CD4-positive, alpha-beta T cell (primary cell): Measurements from ENCODE around the gene MEF2A. TPM values are rescaled to one million over a fixed set of nuclear protein-coding genes. Genes with fewer than 3 reads are reported as not detected.

Experiments
- ATAC-seq: fragments of 200-7000 bp; cut with Tn5 transposase; one replicate; pipeline ENCODE4 v1.10.0; 2022; ENCODE audit warnings: mild to moderate bottlenecking; ENCODE audit not compliant: poor library complexity
- CTCF ChIA-PET: fragments of 350-600 bp; sonication (Branson Sonifier 250); formaldehyde crosslinking; loops from one replicate; lab custom pipeline; 2021; ENCODE audit warnings: antibody characterized with exemption, inconsistent platforms; lab: Charles Lee
- POLR2A ChIA-PET: fragments of 350-600 bp; sonication (Branson Sonifier 250); formaldehyde crosslinking; loops from one replicate; lab custom pipeline; 2021; ENCODE audit warnings: antibody characterized with exemption, inconsistent platforms; lab: Charles Lee
- DNase-seq, 14 experiments: peaks; one replicate each; pipeline ENCODE4 v3.0.0-alpha.2; 2013 to 2020; ENCODE audit warnings: mixed read lengths in 2 of 14
- H3K27ac ChIP-seq, 2 donors: one replicate each; pipeline versions ENCODE4 v1.5.1 to v1.7.0; 2013; ENCODE audit warnings: low read length in 2 of 2, low read depth in 1 of 2, mild to moderate bottlenecking in 1 of 2
- H3K27me3 ChIP-seq, 2 experiments: 1 replicate in 1 of 2; 2 replicates in 1 of 2; pipeline versions ENCODE4 v1.6.1 to v1.7.0; 2013; ENCODE audit warnings: low read length in 2 of 2, control low read depth in 1 of 2, mild to moderate bottlenecking in 1 of 2, moderate library complexity in 1 of 2; ENCODE audit not compliant: insufficient read depth in 2 of 2, control insufficient read depth in 1 of 2
- H3K36me3 ChIP-seq: one replicate; pipeline ENCODE4 v1.6.1; 2013; ENCODE audit warnings: low read length, control low read depth; ENCODE audit not compliant: insufficient read depth
- H3K4me1 ChIP-seq: one replicate; pipeline ENCODE4 v1.6.1; 2013; ENCODE audit warnings: low read length, control low read depth; ENCODE audit not compliant: insufficient read depth
- H3K4me3 ChIP-seq: one replicate; pipeline ENCODE4 v1.5.1; 2013; ENCODE audit warnings: mild to moderate bottlenecking, low read length, moderate library complexity
- H3K9me3 ChIP-seq, 2 experiments: 1 replicate in 1 of 2; 2 replicates in 1 of 2; pipeline versions ENCODE4 v1.6.1 to v1.7.0; 2013; ENCODE audit warnings: low read length in 2 of 2, mild to moderate bottlenecking in 2 of 2, control low read depth in 1 of 2, moderate library complexity in 1 of 2; ENCODE audit not compliant: control insufficient read depth in 1 of 2, insufficient read depth in 1 of 2
- H3K27ac Mint-ChIP-seq: one replicate; pipeline ENCODE4 v1.8.0; 2020; ENCODE audit warnings: mixed read lengths
- H3K27me3 Mint-ChIP-seq: one replicate; pipeline ENCODE4 v1.8.0; 2021; ENCODE audit warnings: mixed read lengths
- H3K36me3 Mint-ChIP-seq: one replicate; pipeline ENCODE4 v1.8.0; 2021; ENCODE audit warnings: low read depth, mixed read lengths
- H3K4me1 Mint-ChIP-seq: one replicate; pipeline ENCODE4 v1.8.0; 2021; ENCODE audit warnings: low read depth, mixed read lengths
- H3K4me3 Mint-ChIP-seq: one replicate; pipeline ENCODE4 v1.8.0; 2020; ENCODE audit warnings: mild to moderate bottlenecking, mixed read lengths
- H3K9me3 Mint-ChIP-seq: one replicate; pipeline ENCODE4 v1.8.0; 2020; ENCODE audit warnings: mixed read lengths
- intact Hi-C, 2 experiments: fragments of 100-400 bp; cut with DNase I in 1 of 2; cut with micrococcal nuclease in 1 of 2; formaldehyde crosslinking; loops; one replicate each; pipeline versions ENCODE4 v1.15.1 to v1.9.0; 2023 to 2025; cut with DNase I, micrococcal nuclease
- total RNA-seq, 174 experiments: library from RNA in 2 of 174; stranded (reverse) in 2 of 174; gene quantifications; one replicate each; pipeline ENCODE4 v1.2.3 and lab custom pipeline; 2021 to 2026
- TF ChIP-seq, protein P1 (sequence below): fragments of 200-600 bp; IDR thresholded peaks from one replicate; pipeline ENCODE4 v1.8.0; 2022; ENCODE audit warnings: antibody characterized with exemption, mild to moderate bottlenecking

The MEF2A gene
- total RNA-seq, 2 experiments from 2014 or later, result 23.2 to 24.9 TPM

DNA sequence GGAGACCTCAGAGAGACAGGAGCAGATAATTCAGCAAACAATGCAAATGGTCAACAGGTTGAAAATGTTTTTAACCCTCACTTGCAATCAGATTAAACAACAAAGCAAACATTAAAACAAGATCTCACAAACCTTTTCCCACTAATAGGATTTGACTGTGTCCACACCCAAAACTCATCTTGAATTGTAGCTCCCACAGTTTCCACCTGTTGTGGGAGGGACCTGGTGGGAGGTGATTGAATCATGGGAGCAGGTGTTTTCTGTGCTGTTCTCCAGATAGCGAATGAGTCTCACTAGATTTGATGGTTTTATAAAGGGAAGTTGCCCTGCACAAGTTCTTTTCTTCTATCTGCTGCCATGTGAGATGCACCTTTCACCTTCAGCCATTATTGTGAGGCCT lies 168.8 kb downstream of the MEF2A start:
- Histone ChIP-seq H3K4me3 (no peak overlapping the region), H3K9me3 (peaks cover 0 to 4% of the 10 kb centered on the region in 2 experiments), H3K4me1 (peaks cover 16% of the 10 kb centered on the region), H3K27me3 (no peaks in the 10 kb centered on the region), H3K36me3 (peaks cover 2% of the 10 kb centered on the region), H3K27ac (no peak overlapping the region)
- Mint-ChIP-seq H3K4me1 (peaks cover 28% of the 10 kb centered on the region), H3K9me3 (no peaks in the 10 kb centered on the region), H3K4me3 (peak overlapping the region; percentile 51), H3K27ac (peak overlapping the region; percentile 75), H3K36me3 (peaks cover 14% of the 10 kb centered on the region), H3K27me3 (no peaks in the 10 kb centered on the region)
- ChIA-PET POLR2A (interaction anchor here (2.2 kb wide), 1 partner anchor 168 kb away, joined by 17 read pairs; the partner anchor contains the start of gene MEF2A), CTCF (interaction anchor here (1.4 to 5.8 kb wide), 3 partner anchors 21 to 31 kb away, joined by 4 to 29 read pairs (median 9); no protein-coding TSS in a partner anchor)
- intact Hi-C loops, result loop anchor here in 1 of 2 experiments (2.0 to 5.0 kb wide), 4 partner anchors 18 to 868 kb away; partner anchors contain the start of genes ASB7 and LINS1
- DNase-seq, result no peak
- TF ChIP-seq, protein P1, sequence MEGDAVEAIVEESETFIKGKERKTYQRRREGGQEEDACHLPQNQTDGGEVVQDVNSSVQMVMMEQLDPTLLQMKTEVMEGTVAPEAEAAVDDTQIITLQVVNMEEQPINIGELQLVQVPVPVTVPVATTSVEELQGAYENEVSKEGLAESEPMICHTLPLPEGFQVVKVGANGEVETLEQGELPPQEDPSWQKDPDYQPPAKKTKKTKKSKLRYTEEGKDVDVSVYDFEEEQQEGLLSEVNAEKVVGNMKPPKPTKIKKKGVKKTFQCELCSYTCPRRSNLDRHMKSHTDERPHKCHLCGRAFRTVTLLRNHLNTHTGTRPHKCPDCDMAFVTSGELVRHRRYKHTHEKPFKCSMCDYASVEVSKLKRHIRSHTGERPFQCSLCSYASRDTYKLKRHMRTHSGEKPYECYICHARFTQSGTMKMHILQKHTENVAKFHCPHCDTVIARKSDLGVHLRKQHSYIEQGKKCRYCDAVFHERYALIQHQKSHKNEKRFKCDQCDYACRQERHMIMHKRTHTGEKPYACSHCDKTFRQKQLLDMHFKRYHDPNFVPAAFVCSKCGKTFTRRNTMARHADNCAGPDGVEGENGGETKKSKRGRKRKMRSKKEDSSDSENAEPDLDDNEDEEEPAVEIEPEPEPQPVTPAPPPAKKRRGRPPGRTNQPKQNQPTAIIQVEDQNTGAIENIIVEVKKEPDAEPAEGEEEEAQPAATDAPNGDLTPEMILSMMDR, result no peak
- ATAC-seq, result no peak

- ChIA-PET POLR2A (no interaction called here), CTCF (interaction anchor here (2.2 kb wide), 1 partner anchor 32 kb away, joined by 9 read pairs; no protein-coding TSS in a partner anchor)
- H3K27ac Mint-ChIP-seq, result peak overlapping the region; percentile 75
Observed at GRCh38 chr15:99735868-99736267, 170.1 kb downstream of the MEF2A start.

GRCh38 chr15:99736702-99737101 lies 170.9 kb downstream of the MEF2A start:
- no peak overlapping the region for H3K27ac Mint-ChIP-seq
- Histone ChIP-seq H3K27ac (no peak overlapping the region), H3K9me3 (peaks cover 0 to 4% of the 10 kb centered on the region in 2 experiments), H3K4me1 (peaks cover 16% of the 10 kb centered on the region), H3K4me3 (no peak overlapping the region), H3K27me3 (no peaks in the 10 kb centered on the region), H3K36me3 (no peaks in the 10 kb centered on the region)
- DNase-seq (no peak), ATAC-seq (no peak)
- no peaks in the 10 kb centered on the region for H3K9me3 Mint-ChIP-seq
- H3K4me1 Mint-ChIP-seq, result peaks cover 13% of the 10 kb centered on the region
- H3K36me3 Mint-ChIP-seq, result no peaks in the 10 kb centered on the region
- intact Hi-C loops, result loop anchor here in 1 of 2 experiments (5.0 kb wide), 1 partner anchor 66 kb away; no protein-coding TSS in a partner anchor
- ChIA-PET POLR2A (no interaction called here), CTCF (interaction anchor here (2.2 kb wide), 1 partner anchor 32 kb away, joined by 9 read pairs; no protein-coding TSS in a partner anchor)
- H3K4me3 Mint-ChIP-seq, result no peak overlapping the region
- H3K27me3 Mint-ChIP-seq, result no peaks in the 10 kb centered on the region
- TF ChIP-seq, protein P1, result no peak

More at GRCh38 chr15:99735868-99736267, 170.1 kb downstream of the MEF2A start:
- Mint-ChIP-seq H3K4me3 (no peak overlapping the region), H3K9me3 (no peaks in the 10 kb centered on the region), H3K4me1 (peaks cover 18% of the 10 kb centered on the region), H3K36me3 (peaks cover 4% of the 10 kb centered on the region), H3K27me3 (no peaks in the 10 kb centered on the region)
- Histone ChIP-seq H3K27ac (no peak overlapping the region), H3K36me3 (no peaks in the 10 kb centered on the region), H3K27me3 (no peaks in the 10 kb centered on the region), H3K4me3 (no peak overlapping the region), H3K4me1 (peaks cover 16% of the 10 kb centered on the region), H3K9me3 (peaks cover 0 to 4% of the 10 kb centered on the region in 2 experiments)
- no peak for DNase-seq
- no peak for ATAC-seq
- TF ChIP-seq, protein P1, result no peak
- intact Hi-C loops, result loop anchor here in 1 of 2 experiments (2.0 to 5.0 kb wide), 3 partner anchors 17 to 867 kb away; partner anchors contain the start of genes ASB7 and LINS1
